HL-60/S4 treated with retinoic acid at 250 ng/mL for 4 days and 3 days (cell line): ENCODE results near the gene USF3.
"Not testable (repeated sequence)": the region's sequence is repeated elsewhere in the genome, so short reads cannot be mapped to it uniquely, and the experiment has no call there.

Source experiments
- in situ Hi-C: fragments of 300-500 bp; cut with MboI; formaldehyde crosslinking; loops from 2 replicates; pipeline ENCODE4 v1.7.0; 2022; ENCODE audit warnings: low sequenced_read_pairs

USF3 gene

DNA sequence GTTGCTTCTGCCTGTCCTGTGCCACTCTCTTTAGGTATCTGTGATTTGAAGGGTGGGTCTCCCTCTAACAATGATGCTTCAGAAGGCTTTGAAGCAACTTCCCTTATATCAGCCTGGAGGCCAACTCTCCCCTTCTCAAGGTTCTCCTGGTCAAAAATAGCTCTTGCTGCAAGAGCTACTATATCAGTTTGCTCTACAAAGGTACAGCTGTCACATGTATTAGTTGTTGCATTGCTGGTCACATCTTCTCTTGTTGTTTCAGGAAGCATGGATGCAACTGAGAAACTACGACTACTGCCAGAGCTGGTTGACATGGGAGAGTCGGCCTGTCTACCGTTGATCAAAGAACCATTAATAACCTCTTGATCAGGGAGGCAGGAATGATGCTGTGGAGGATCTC is 38.3 kb downstream of the USF3 start:
- in situ Hi-C loops, result no loop called here

DNA sequence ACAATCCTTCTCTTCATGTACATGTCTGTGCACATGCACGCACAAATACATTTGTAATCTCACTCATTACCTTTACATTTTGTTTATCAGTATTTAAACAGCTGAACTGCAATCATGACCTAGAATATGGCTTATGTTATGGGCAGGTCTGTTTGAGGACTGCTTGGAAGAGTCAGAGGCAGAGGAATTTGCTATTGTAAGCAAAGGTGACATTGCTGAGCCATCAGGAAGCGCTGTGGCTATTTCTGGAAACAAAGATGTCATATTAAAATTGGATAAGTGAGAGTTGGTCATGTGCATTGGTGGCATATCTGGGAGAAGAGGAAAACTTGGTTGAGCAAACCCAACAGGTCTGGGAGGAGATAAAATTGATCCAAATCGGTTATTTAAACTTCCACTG is 41.6 kb downstream of the USF3 start:
- in situ Hi-C loops, result no loop called here

GRCh38 chr3:113654310-113654709 is 42.1 kb downstream of the USF3 start:
- in situ Hi-C loops, result no loop called here

GRCh38 chr3:113649174-113649845 is 47.1 kb downstream of the USF3 start:
- in situ Hi-C loops, result no loop called here

GRCh38 chr3:113648524-113648923 is 47.9 kb downstream of the USF3 start:
- in situ Hi-C loops, result no loop called here

- in situ Hi-C loops, result no loop called here
Measured at GRCh38 chr3:113643583-113643982, 52.9 kb downstream of the USF3 start.

DNA sequence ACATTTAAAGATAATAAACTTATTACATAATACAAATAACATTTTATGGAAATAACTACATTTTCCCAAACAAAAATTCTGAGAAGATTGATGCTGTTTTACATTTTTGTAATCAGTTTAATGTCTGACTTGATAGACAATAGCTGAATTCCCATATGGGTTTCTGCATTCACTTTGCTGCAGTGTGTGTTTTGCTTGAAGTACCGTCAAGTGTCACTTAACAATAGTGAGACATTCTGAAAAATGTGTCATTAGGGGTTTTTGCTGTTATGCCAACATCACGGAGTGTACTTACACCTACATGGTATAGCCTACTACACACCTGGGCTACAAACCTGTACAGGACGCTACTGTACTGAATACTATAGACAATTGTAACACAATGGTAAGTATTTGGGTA is 57.5 kb downstream of the USF3 start:
- in situ Hi-C loops, result no loop called here

DNA sequence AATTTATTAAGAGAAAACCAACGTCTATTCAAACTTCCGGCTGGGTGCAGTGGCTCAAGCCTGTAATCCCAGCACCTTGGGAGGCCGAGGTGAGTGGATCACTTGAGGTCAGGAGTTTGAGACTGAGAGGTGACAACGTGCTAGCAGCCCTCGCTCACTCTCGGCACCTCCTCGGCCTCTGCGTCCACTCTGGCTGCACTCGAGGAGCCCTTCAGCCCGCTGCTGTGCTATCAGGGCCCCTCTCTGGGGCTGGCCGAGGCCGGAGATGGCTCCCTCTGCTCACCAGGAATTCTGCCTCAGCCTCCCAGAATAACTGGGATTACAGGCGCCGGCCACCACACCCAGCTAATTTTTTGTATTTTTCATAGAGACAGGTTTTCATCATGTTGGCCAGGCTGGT is 58.7 kb downstream of the USF3 start:
- in situ Hi-C loops, result no loop called here

GRCh38 chr3:113636034-113636433 is 60.4 kb downstream of the USF3 start:
- in situ Hi-C loops, result not testable (repeated sequence)

DNA sequence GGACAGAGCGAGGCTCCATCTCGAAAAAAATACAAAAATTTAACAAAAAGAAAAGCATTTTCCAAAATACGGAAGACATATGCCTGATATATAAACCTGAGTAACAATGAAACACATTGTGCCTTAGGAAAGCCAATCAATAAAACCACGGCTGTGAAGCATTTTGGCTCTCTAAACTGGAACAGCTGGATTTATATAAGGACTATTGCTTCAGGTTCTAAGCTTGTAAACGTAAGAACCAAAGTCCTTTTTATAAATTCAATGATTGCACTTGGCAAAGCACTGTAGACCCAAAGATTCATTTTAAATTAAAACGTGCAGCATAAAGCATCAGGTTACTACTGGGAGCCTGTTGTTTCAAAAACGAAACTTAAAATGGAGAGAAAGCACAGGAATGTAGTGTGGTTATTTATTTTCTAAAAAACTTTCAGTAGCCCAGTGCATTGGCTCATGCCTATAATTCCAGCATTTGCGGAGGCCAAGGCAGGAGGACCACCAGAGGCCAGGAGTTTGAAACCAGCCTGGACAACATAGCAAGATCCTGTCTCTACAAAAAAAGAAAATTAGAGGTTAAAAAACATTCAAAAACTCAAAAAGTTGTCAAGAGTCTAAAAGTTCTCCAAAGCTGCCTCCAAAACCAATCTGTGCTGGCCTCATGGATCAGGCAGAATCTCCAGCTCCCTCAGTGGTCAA is 61.5 kb downstream of the USF3 start:
- in situ Hi-C loops, result no loop called here

DNA sequence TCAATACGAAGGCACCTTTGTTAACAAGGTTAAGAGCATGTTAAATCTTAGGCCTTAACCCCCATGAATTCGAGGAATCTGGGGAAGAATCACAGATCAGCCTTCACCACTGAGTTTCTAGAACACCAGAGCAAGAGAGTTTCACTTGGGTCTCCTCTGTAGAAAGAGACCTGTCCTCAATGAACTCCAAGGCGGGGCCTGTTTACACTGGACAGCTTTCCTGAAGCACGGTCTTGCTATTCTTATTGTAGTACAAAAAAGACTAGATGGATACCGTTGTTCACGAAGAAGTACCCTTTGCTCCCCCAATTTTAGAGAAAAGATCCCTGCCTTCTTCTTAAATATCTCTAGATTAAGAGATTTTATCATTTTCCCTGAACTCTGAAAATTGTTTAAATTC is 64.9 kb downstream of the USF3 start:
- in situ Hi-C loops, result no loop called here

DNA sequence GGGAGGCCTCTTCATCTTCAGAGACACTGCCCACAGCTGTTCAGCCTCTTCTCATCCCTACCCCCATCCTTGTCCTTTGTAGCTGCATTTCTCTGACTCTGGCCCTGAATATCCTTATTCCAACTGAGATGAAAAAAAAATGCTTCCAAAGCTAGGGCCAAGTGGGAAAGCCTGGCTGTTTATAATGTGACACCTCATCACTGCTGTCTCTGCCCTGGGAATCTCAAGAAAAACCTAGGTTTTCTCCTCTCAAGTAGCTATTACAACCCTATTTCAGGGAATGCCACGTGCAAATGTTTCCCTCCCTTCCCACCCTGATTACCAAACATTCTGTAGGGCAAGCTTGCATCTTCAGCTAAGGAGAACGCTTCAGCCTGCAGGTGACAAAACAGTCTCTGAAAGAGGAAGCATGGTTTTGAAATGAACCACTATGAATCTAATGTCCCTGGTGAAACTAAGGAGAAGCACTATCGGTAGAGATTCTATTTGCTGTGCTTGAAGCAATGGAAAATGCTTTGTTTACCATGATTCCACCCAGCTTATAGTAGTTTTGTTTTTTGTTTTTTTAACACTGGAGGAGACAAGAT is 65.4 kb downstream of the USF3 start:
- in situ Hi-C loops, result no loop called here

- in situ Hi-C loops, result no loop called here
Measured at GRCh38 chr3:113629584-113630421, 66.6 kb downstream of the USF3 start.

GRCh38 chr3:113628788-113629187 is 67.7 kb downstream of the USF3 start:
- in situ Hi-C loops, result no loop called here

GRCh38 chr3:113628316-113628715 is 68.1 kb downstream of the USF3 start:
- in situ Hi-C loops, result no loop called here

- in situ Hi-C loops, result no loop called here
Measured at GRCh38 chr3:113626503-113627371, 69.7 kb downstream of the USF3 start.

DNA sequence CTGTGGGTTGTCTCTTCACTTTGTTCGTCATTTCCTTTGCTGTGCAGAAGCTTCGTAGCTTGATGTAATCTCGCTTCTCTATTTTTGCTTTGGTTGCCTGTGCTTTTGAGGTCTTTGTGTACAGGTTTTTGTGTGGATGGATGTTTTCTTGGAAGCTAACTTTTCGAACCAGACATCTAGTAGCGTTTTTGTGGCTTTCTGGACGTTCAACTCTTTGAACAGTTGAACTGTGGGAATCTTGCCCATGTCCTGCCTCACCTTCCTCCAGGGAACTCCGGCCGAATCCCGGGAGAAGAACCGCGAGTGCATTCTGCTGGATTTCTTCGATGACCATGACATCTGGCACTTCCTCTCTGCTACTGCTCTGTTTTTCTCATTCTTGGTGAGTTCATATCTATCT is 70.6 kb downstream of the USF3 start:
- in situ Hi-C loops, result no loop called here

GRCh38 chr3:113623811-113624210 is 72.6 kb downstream of the USF3 start:
- in situ Hi-C loops, result no loop called here

GRCh38 chr3:113623324-113623723 is 73.1 kb downstream of the USF3 start:
- in situ Hi-C loops, result no loop called here

GRCh38 chr3:113620091-113620490 is 76.4 kb downstream of the USF3 start:
- in situ Hi-C loops, result no loop called here

DNA sequence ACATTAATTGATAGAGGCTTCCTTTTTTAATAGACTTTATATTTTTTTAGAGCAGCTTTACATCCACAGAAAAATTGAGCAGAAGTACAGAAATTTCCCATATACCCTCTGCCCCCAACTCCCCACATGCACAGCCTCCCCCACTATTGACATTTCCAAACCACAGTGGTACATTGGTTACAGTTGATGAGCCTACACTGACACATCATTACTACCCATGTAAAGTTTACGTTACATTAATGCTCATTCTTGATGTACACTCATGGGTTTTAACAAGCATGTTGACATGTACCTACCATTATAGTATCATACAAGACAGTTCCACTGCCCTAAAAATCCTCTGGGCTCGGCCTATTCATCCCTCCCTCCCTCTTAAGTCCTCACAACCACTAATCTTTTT is 78.7 kb downstream of the USF3 start:
- in situ Hi-C loops, result no loop called here
